ENCODE measurements around the gene TMEM143. TPM values are rescaled to one million over a fixed set of nuclear protein-coding genes. Genes with fewer than 3 reads are reported as not detected.

The TMEM143 gene
- total and polyA plus RNA-seq, 2 of the 8 experiments (the other 6 are each of a cell fraction or from before 2014, with no cell fraction given) = 14.2 to 19.1 TPM

DNA sequence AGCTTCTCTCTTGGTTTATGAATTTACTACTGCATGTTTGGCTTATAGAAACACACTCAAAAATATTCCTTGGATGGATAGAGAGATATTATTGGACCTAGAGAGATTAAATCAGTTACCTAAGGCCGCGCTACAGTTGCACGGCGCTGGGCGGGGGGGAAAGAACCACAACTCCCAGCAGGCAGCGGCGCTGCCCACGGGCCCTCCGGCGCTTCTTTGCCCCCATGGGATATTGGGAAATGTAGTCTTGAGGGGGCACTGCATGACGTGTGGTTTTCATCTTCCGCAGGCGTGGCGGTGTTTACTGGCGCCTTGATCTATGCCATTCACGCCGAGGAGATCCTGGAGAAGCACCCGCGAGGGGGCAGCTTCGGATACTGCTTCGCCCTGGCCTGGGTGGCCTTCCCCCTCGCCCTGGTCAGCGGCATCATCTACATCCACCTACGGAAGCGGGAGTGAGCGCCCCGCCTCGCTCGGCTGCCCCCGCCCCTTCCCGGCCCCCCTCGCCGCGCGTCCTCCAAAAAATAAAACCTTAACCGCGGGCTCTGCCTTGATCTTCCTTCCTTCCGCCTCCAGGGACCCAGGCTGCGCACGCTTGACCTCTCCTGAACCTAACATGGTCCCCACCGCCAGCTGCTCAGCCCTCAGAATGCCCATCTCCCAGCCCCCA is 33.6 kb downstream of the TMEM143 start:
- H2AK5ac ChIP-seq (ENCODE audit: low read depth, low read length) = no peak overlapping the region
- no peaks in the 10 kb centered on the region for H3K36me3 ChIP-seq (ENCODE audit: control insufficient read depth in 2 of 4, insufficient read depth in 4 of 4, low read length in 3 of 4)
- H4K5ac ChIP-seq (ENCODE audit: insufficient read length, low read depth, low read length) = peak overlapping the region; percentile 44
- FAIRE-seq (peak; percentile 60), DNase-seq (ENCODE audit: low read depth in 1 of 2, low spot score in 2 of 2) (peak in 1 of 2 experiments; percentile 86)
- H3K23me2 ChIP-seq (ENCODE audit: low read depth, low read length) = peaks cover 17% of the 10 kb centered on the region
- POLR2A ChIA-PET (ENCODE audit: partially characterized antibody) = interaction anchor here (1.1 to 1.6 kb wide), 4 partner anchors 9 to 289 kb away, joined by 3 to 5 read pairs (median 4); partner anchors contain the start of genes RPL18 and SPHK2
- H3K4me1 ChIP-seq (replicated peaks in 1 of 4; ENCODE audit: control insufficient read depth in 3 of 4, insufficient read depth in 4 of 4, low read length in 3 of 4) = peaks cover 4 to 26% (median 12%) of the 10 kb centered on the region in 4 experiments
- no peak overlapping the region for H2BK120ac ChIP-seq (replicated peaks; ENCODE audit: low read depth, low read length)
- H3K79me1 ChIP-seq (ENCODE audit: low read depth, low read length) = no peaks in the 10 kb centered on the region
- H2BK20ac ChIP-seq (ENCODE audit: low read length) = no peak overlapping the region
- no peak overlapping the region for H2BK15ac ChIP-seq (ENCODE audit: low read length)
- no peak overlapping the region for H2AFZ ChIP-seq (ENCODE audit: low read length)
- H4K8ac ChIP-seq (ENCODE audit: extremely low read depth, insufficient read depth, low read length) = no peak overlapping the region; the same call in 1 of the 2 replicates
- no peak overlapping the region for H3K27ac ChIP-seq (ENCODE audit: low read depth, low read length)
- H3K18ac ChIP-seq (ENCODE audit: extremely low read depth, low read length) = no peak overlapping the region; the same call in none of the 2 replicates
- H3K23ac ChIP-seq (ENCODE audit: insufficient read length) = no peak overlapping the region
- no peak overlapping the region for H2BK12ac ChIP-seq (ENCODE audit: low read depth, low read length)
- peak overlapping the region; percentile 49 to 72 (median 64) for H3K4me3 ChIP-seq (ENCODE audit: extremely low read depth in 1 of 4, insufficient read depth in 2 of 4, low read depth in 3 of 4, low read length in 4 of 4)
- WGBS, 2 experiments (ENCODE audit: extremely low coverage in 1 of 2, insufficient coverage in 1 of 2, insufficient read length in 1 of 2, insufficient replicate concordance in 2 of 2, low coverage in 1 of 2, low lambda C conversion rate in 2 of 2, missing lambda C conversion rate in 1 of 2) = 3% methylated on average over 28 of the region's 41 CpGs; no CpG with 5 or more reads in 1 of the 2 experiments
- H3K56ac ChIP-seq (replicated peaks; ENCODE audit: insufficient read length, low read depth, low read length) = peak overlapping the region; percentile 2
- peak overlapping the region; percentile 72 to 84 for H3K4me2 ChIP-seq (ENCODE audit: insufficient read depth in 1 of 2, low read depth in 2 of 2, low read length in 2 of 2)
- H4K20me1 ChIP-seq (replicated peaks in 1 of 2; ENCODE audit: control insufficient read depth in 1 of 2, insufficient read depth in 2 of 2, low read length in 2 of 2) = no peaks in the 10 kb centered on the region
- H3K9ac ChIP-seq (replicated peaks in 1 of 4; ENCODE audit: extremely low read depth in 1 of 4, low read depth in 3 of 4, low read length in 3 of 4) = peak overlapping the region in 1 of 4 experiments; percentile 13; a peak in 3 of 7 replicates
- H3K79me2 ChIP-seq (ENCODE audit: control insufficient read depth in 1 of 2, insufficient read depth in 2 of 2, low read length in 2 of 2) = no peaks in the 10 kb centered on the region
- H3K9me3 ChIP-seq (ENCODE audit: insufficient read depth in 2 of 2, low read depth in 1 of 2, low read length in 1 of 2) = no peaks in the 10 kb centered on the region
- H3K4ac ChIP-seq (replicated peaks; ENCODE audit: insufficient read length, low read depth, low read length) = no peak overlapping the region
- H3K27me3 ChIP-seq (replicated peaks in 1 of 4; ENCODE audit: control insufficient read depth in 3 of 4, extremely low read depth in 1 of 4, insufficient read depth in 3 of 4, low read length in 3 of 4) = 0 out of 7 replicates have a peak, but pooled peaks cover 0 to 2% (median 0%) of the 10 kb centered on the region in 4 experiments
- H3K14ac ChIP-seq (ENCODE audit: insufficient read length) = no peak overlapping the region
- CTCF ChIA-PET (ENCODE audit: partially characterized antibody) = interaction anchor here (0.9 to 2.5 kb wide), 6 partner anchors 9 to 61 kb away, joined by 3 to 10 read pairs (median 4); partner anchors contain the start of gene KDELR1
- no peak overlapping the region for H4K91ac ChIP-seq (replicated peaks; ENCODE audit: insufficient read length, low read length)
- no peak overlapping the region for H2BK5ac ChIP-seq (ENCODE audit: low read depth, low read length)
- TF ChIP-seq CTBP2 (IDR thresholded peaks at IDR 0.05; ENCODE audit: borderline replicate concordance, insufficient read depth, insufficient read length, low read length) (no peak), RXRA (IDR thresholded peaks at IDR 0.05; ENCODE audit: insufficient read depth, low read depth, low read length) (no peak), JUN (IDR thresholded peaks at IDR 0.05; ENCODE audit: low read depth, low read length) (0 out of 2 replicates have a peak, but pooled peaks have one; percentile 18), RNF2 (IDR thresholded peaks at IDR 0.05; ENCODE audit: borderline replicate concordance, low read depth, low read length, missing control alignments, poor library complexity, severe bottlenecking) (no peak), KDM4A (IDR thresholded peaks at IDR 0.05; ENCODE audit: low read depth, low read length, severe bottlenecking) (peak; percentile 66), BRCA1 (IDR thresholded peaks at IDR 0.05; ENCODE audit: low read depth, low read length) (no peak), ATF3 (IDR thresholded peaks at IDR 0.05; ENCODE audit: insufficient read depth, low read depth, low read length) (0 out of 2 replicates have a peak, but pooled peaks have one; percentile 34), BCL11A (IDR thresholded peaks at IDR 0.05; ENCODE audit: low read depth in 2 of 2, low read length in 2 of 2) (no peak), SRF (IDR thresholded peaks at IDR 0.05; ENCODE audit: low read depth, low read length) (no peak), EZH2 (IDR thresholded peaks at IDR 0.05; ENCODE audit: low read depth, low read length, severe bottlenecking) (no peak)
